HUES6 (cell line): ENCODE data around the gene SENP6.
A peak's percentile ranks its signal among the peaks of the same experiment; 100 is the strongest.
"Not testable (repeated sequence)": the region's sequence is repeated elsewhere in the genome, so short reads cannot be mapped to it uniquely, and the experiment has no call there.

Source experiments
- H3K27ac ChIP-seq: 2 replicates; pipeline ENCODE4 v1.7.0; 2013; ENCODE audit warnings: low read depth, mild to moderate bottlenecking, low read length, inconsistent platforms
- H3K27me3 ChIP-seq: 2 replicates; pipeline ENCODE4 v1.6.1; 2013; ENCODE audit warnings: low read length; ENCODE audit not compliant: control insufficient read depth, insufficient read depth
- H3K36me3 ChIP-seq: 2 replicates; pipeline ENCODE4 v1.6.1; 2013; ENCODE audit warnings: low read length; ENCODE audit not compliant: control insufficient read depth, insufficient read depth
- H3K4me1 ChIP-seq: 2 replicates; pipeline ENCODE4 v1.6.1; 2013; ENCODE audit warnings: low read length; ENCODE audit not compliant: control insufficient read depth, insufficient read depth
- H3K4me3 ChIP-seq: 2 replicates; pipeline ENCODE4 v1.5.1; 2013; ENCODE audit warnings: low read depth, low read length
- H3K9ac ChIP-seq: one replicate; pipeline ENCODE4 v1.6.1; 2013; ENCODE audit warnings: mild to moderate bottlenecking, low read length
- H3K9me3 ChIP-seq: 2 replicates; pipeline ENCODE4 v1.6.1; 2013; ENCODE audit warnings: low read depth, low read length; ENCODE audit not compliant: control insufficient read depth, insufficient read depth

The SENP6 gene

DNA sequence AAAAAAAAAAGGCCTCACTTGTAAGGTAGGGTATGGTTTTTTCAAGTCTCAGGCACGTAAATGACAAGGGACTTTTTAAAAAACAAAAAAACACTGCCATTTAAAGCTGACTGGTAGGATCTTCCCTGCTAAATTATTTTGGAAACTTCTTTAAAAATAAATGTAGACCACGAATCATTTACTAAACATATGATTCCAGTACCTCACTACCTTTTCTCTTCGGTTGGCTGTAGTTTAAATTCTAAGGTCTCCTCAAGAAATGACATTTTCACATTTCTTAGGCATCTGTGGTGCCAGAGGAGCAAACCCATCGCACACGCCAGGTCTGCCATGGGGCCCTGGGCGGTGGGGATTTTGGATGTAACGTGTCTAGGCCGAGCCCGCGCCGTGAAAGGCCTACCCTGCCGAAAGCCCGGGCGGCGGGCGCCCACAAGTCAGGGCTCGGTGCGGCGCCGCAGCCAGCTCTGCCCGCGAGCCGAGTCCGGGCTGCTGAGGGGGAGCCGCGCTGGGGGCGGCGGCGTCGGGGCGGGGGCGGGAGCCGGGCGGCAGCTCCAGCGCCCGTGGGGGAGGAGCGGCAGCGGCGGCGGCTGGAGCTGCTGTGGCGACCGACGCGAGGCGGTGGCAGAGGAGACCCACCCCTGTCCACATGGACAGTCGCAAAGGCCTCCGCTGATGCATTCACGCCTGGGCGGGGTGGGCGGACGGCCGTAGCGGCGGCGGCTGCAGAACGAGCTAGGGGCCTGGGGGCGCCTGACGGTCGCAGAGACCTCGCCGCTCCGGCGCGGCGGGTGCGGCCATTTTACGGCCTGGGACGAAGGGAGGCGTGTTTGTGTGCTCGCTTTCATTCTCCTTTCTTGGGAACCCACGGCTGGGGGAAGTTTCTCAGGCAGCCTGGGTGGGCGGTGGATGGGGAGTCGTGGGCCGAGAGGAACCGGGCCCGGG lies at the start of gene SENP6:
SENP6 (plus strand) TSS at position 577 of the 942 bp plus-strand sequence. CDS start 645 bp downstream, outside the sequence.
- peak within 1 kb of the TSS; percentile 100 for H3K27ac ChIP-seq
- peaks cover 5% of the 10 kb centered on the region for H3K4me1 ChIP-seq
- peak within 1 kb of the TSS; percentile 100 for H3K9ac ChIP-seq
- peak within 1 kb of the TSS; percentile 99 for H3K4me3 ChIP-seq
- no peaks in the 10 kb centered on the region for H3K27me3 ChIP-seq
- H3K36me3 ChIP-seq = peaks cover 4% of the 10 kb centered on the region; the same call in 1 of the 2 replicates
- no peaks in the 10 kb centered on the region for H3K9me3 ChIP-seq

GRCh38 chr6:75556240-75556639 lies 45.4 kb upstream of the SENP6 start:
- no peak overlapping the region for H3K9ac ChIP-seq
- H3K9me3 ChIP-seq = no peaks in the 10 kb centered on the region
- no peaks in the 10 kb centered on the region for H3K36me3 ChIP-seq
- no peak overlapping the region for H3K27ac ChIP-seq
- H3K27me3 ChIP-seq = no peaks in the 10 kb centered on the region
- peaks cover 6% of the 10 kb centered on the region for H3K4me1 ChIP-seq
- H3K4me3 ChIP-seq = no peak overlapping the region

- H3K4me1 ChIP-seq = peaks cover 6% of the 10 kb centered on the region
- H3K4me3 ChIP-seq = no peak overlapping the region
- H3K36me3 ChIP-seq = no peaks in the 10 kb centered on the region
- no peak overlapping the region for H3K27ac ChIP-seq
- no peaks in the 10 kb centered on the region for H3K9me3 ChIP-seq
- no peak overlapping the region for H3K9ac ChIP-seq
- H3K27me3 ChIP-seq = no peaks in the 10 kb centered on the region
Measured at GRCh38 chr6:75557068-75557467, 44.6 kb upstream of the SENP6 start.

DNA sequence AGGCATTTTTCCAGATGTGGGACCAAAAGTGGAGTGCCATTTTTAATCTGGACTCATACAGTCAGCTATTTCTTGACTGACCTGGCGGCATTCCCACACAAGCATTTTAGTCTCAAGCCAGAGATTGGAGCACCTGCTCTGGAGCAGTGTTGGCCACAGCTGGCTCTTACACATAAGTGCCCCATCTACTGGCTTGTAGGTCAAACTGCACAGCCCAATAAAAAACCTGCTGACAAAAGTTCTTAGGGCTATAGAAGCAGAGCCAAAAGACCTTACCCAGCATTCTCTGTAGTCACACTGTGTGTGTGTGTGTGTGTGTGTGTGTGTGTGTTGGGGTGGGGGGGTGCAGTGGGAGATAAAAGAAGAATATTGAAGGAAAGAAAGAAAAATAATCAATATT lies 38.6 kb upstream of the SENP6 start:
- H3K27me3 ChIP-seq = no peaks in the 10 kb centered on the region
- H3K9ac ChIP-seq = no peak overlapping the region
- no peak overlapping the region for H3K27ac ChIP-seq
- H3K9me3 ChIP-seq = peaks cover 19% of the 10 kb centered on the region
- no peaks in the 10 kb centered on the region for H3K36me3 ChIP-seq
- no peaks in the 10 kb centered on the region for H3K4me1 ChIP-seq
- no peak overlapping the region for H3K4me3 ChIP-seq

DNA sequence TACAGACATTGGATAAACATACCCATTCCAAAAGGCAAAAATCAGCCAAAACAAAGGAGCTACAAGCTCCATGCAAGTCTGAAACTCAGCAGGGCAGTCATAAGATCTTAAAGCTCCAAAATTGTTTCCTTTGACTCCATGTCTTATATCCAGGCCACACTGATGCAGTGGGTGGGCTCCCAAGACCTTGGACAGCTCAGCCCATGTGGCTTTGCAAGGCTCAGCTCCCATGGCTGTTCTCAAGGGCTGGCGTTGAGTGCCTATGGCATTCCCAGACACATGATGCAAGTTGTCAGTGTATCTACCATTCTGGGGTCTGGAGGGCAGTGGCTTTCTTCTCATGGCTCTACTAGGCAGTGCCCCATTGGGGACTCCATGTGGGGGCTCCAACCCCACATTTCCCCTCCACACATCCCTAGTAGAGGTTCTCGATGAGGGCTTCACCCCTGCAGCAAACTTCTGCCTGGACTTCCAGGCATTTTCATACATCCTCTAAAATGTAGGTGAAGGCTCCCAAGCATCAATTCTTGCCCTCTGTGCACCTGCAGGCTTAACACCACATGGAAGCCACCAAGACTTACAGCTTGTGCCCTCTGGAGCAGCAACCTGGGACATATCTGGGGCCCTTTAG lies 35.4 kb upstream of the SENP6 start:
- no peak overlapping the region for H3K27ac ChIP-seq
- no peak overlapping the region for H3K4me3 ChIP-seq
- peaks cover 21% of the 10 kb centered on the region for H3K9me3 ChIP-seq
- H3K9ac ChIP-seq = no peak overlapping the region
- no peaks in the 10 kb centered on the region for H3K4me1 ChIP-seq
- H3K27me3 ChIP-seq = no peaks in the 10 kb centered on the region
- no peaks in the 10 kb centered on the region for H3K36me3 ChIP-seq

GRCh38 chr6:75568100-75568499 lies 33.6 kb upstream of the SENP6 start:
- H3K27ac ChIP-seq = no peak overlapping the region
- H3K9me3 ChIP-seq = peaks cover 21% of the 10 kb centered on the region
- H3K36me3 ChIP-seq = no peaks in the 10 kb centered on the region
- H3K4me3 ChIP-seq = no peak overlapping the region
- H3K9ac ChIP-seq = no peak overlapping the region
- H3K27me3 ChIP-seq = no peaks in the 10 kb centered on the region
- H3K4me1 ChIP-seq = no peaks in the 10 kb centered on the region

- Histone ChIP-seq H3K4me3 (no peak overlapping the region), H3K4me1 (no peaks in the 10 kb centered on the region), H3K27me3 (no peaks in the 10 kb centered on the region), H3K36me3 (no peaks in the 10 kb centered on the region), H3K9me3 (peaks cover 21% of the 10 kb centered on the region), H3K9ac (no peak overlapping the region), H3K27ac (no peak overlapping the region)
Measured at GRCh38 chr6:75568965-75569364, 32.7 kb upstream of the SENP6 start.

GRCh38 chr6:75570671-75571070 lies 31.0 kb upstream of the SENP6 start:
- not testable (repeated sequence) for H3K4me1 ChIP-seq

DNA sequence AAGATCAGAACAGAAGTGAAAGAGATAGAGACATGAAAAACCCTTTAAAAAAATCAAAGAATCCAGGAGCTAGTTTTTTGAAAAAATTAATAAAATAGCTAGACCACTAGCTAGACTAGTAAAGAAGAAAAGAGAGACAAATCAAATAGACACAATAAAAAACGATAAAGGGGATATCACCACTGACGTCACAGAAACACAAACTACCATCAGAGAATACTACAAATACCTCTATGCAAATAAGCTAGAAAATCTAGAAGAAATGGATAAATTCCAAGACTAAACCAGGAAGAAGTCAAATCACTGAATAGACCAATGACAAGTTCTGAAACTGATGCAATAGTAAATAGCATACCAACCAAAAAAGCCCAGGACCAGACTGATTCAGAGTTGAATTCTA lies 29.6 kb upstream of the SENP6 start:
- no peaks in the 10 kb centered on the region for H3K4me1 ChIP-seq
- H3K9ac ChIP-seq = no peak overlapping the region
- H3K9me3 ChIP-seq = peaks cover 6% of the 10 kb centered on the region; the same call in 1 of the 2 replicates
- H3K27ac ChIP-seq = no peak overlapping the region
- H3K4me3 ChIP-seq = no peak overlapping the region
- no peaks in the 10 kb centered on the region for H3K27me3 ChIP-seq
- H3K36me3 ChIP-seq = no peaks in the 10 kb centered on the region

More at GRCh38 chr6:75570671-75571070, 31.0 kb upstream of the SENP6 start:
- not testable (repeated sequence) for H3K27ac ChIP-seq, H3K27me3 ChIP-seq, H3K4me3 ChIP-seq, H3K9ac ChIP-seq, H3K36me3 ChIP-seq
- peaks cover 19% of the 10 kb centered on the region for H3K9me3 ChIP-seq

DNA sequence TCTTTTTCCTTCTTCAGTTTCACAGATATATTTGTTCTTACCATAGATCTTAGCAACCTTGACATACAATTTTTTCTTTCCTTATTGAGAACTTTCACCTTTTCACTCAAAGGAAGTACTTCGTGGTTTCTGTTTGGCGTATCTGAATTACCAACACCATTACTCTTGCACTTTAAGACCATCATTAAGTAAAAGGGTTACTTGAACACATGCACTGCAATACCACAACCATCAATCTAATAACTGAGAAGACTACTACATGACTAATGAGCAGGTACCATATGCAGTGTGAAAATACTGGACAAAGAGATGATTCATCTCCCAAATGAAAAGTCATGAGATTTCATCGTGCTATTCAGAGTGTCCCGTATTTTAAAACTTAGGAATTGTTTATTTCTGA lies 21.7 kb upstream of the SENP6 start:
- Histone ChIP-seq H3K4me3 (no peak overlapping the region), H3K9me3 (0 out of 2 replicates have a peak, but pooled peaks cover 4% of the 10 kb centered on the region), H3K4me1 (no peaks in the 10 kb centered on the region), H3K27me3 (no peaks in the 10 kb centered on the region), H3K9ac (no peak overlapping the region), H3K27ac (no peak overlapping the region), H3K36me3 (no peaks in the 10 kb centered on the region)

- H3K9me3 ChIP-seq = 0 out of 2 replicates have a peak, but pooled peaks cover 4% of the 10 kb centered on the region
- H3K4me3 ChIP-seq = no peak overlapping the region
- H3K27ac ChIP-seq = no peak overlapping the region
- no peaks in the 10 kb centered on the region for H3K4me1 ChIP-seq
- H3K27me3 ChIP-seq = no peaks in the 10 kb centered on the region
- no peak overlapping the region for H3K9ac ChIP-seq
- no peaks in the 10 kb centered on the region for H3K36me3 ChIP-seq
Measured at GRCh38 chr6:75581231-75581630, 20.4 kb upstream of the SENP6 start.
